Measurements from ENCODE around the gene PSMC3IP.

DNA sequence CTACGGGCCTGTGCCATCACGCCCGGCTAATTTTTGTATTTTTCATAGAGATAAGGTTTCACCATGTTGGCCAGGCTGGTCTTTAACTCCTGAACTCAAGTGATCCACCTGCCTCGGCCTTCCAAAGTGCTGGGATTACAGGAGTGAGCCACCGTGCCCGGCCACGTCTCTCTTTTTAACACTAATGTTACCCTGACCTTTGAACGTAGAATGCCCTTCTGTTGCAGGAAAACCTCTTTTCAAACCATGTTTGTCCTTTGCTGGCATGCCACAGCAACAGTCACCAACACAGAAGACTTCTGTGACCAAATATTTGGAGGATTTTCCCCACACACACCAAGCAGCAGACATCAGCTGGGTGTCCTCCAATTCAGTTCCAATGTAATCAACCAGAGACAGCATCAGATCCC is 32.6 kb downstream of the PSMC3IP start:
- TF ChIP-seq, protein P1, sequence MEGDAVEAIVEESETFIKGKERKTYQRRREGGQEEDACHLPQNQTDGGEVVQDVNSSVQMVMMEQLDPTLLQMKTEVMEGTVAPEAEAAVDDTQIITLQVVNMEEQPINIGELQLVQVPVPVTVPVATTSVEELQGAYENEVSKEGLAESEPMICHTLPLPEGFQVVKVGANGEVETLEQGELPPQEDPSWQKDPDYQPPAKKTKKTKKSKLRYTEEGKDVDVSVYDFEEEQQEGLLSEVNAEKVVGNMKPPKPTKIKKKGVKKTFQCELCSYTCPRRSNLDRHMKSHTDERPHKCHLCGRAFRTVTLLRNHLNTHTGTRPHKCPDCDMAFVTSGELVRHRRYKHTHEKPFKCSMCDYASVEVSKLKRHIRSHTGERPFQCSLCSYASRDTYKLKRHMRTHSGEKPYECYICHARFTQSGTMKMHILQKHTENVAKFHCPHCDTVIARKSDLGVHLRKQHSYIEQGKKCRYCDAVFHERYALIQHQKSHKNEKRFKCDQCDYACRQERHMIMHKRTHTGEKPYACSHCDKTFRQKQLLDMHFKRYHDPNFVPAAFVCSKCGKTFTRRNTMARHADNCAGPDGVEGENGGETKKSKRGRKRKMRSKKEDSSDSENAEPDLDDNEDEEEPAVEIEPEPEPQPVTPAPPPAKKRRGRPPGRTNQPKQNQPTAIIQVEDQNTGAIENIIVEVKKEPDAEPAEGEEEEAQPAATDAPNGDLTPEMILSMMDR (conservative IDR thresholded peaks at IDR 0.05; ENCODE audit: low read depth, low read length): no peak
- no peak for TF ChIP-seq EZH2 (IDR thresholded peaks at IDR 0.05; ENCODE audit: borderline replicate concordance, low read depth, low read length, poor library complexity, severe bottlenecking)
